MCF 10A (cell line): Measurements from ENCODE around the gene CORIN. TPM values are rescaled to one million over a fixed set of nuclear protein-coding genes. Genes with fewer than 3 reads are reported as not detected.

Source experiments
- BruUV-seq: library from RNA; stranded (reverse); fragments of 400-500 nt; replicated peaks from 2 replicates; lab custom pipeline; 2021; lab: Mats Ljungman, UMichigan
- CTCF ChIA-PET: fragments of 300-600 bp; sonication (Branson Sonifier 250); formaldehyde crosslinking; extraction: SDS; loops from one replicate; lab custom pipeline; 2021; ENCODE audit warnings: antibody characterized with exemption, inconsistent platforms; lab: Yijun Ruan, JAX
- POLR2A ChIA-PET: fragments of 300-600, 350-650 bp; sonication (Branson Sonifier 250); formaldehyde crosslinking; extraction: SDS; loops from one replicate; lab custom pipeline; 2020; ENCODE audit warnings: antibody characterized with exemption, inconsistent platforms; lab: Yijun Ruan, JAX
- DNase-seq: peaks from one replicate; pipeline ENCODE4 v3.0.0-alpha.2; 2018; ENCODE audit not compliant: unreplicated experiment
- H3K27ac Mint-ChIP-seq: one replicate; pipeline ENCODE4 v1.8.0; 2022; ENCODE audit warnings: mild to moderate bottlenecking, low read depth, mixed read lengths; ENCODE audit not compliant: unreplicated experiment
- H3K27me3 Mint-ChIP-seq: one replicate; pipeline ENCODE4 v1.8.0; 2022; ENCODE audit warnings: mixed read lengths; ENCODE audit not compliant: insufficient read depth, unreplicated experiment
- H3K36me3 Mint-ChIP-seq: one replicate; pipeline ENCODE4 v1.8.0; 2022; ENCODE audit warnings: mild to moderate bottlenecking, moderate library complexity, mixed read lengths; ENCODE audit not compliant: insufficient read depth, unreplicated experiment
- H3K4me1 Mint-ChIP-seq: one replicate; pipeline ENCODE4 v1.8.0; 2022; ENCODE audit warnings: mixed read lengths; ENCODE audit not compliant: insufficient read depth, unreplicated experiment
- H3K4me3 Mint-ChIP-seq: one replicate; pipeline ENCODE4 v1.8.0; 2022; ENCODE audit warnings: mild to moderate bottlenecking, moderate library complexity, mixed read lengths; ENCODE audit not compliant: unreplicated experiment
- H3K9me3 Mint-ChIP-seq: one replicate; pipeline ENCODE4 v1.8.0; 2022; ENCODE audit warnings: mixed read lengths; ENCODE audit not compliant: unreplicated experiment
- CTCF ChIP-seq: fragments of 200-600 bp; IDR thresholded peaks from one replicate; pipeline ENCODE4 v1.8.0; 2022; ENCODE audit warnings: antibody characterized with exemption, mild to moderate bottlenecking; ENCODE audit not compliant: unreplicated experiment
- intact Hi-C: fragments of 100-400 bp; cut with micrococcal nuclease; formaldehyde crosslinking; loops from 2 replicates; pipeline ENCODE4 v1.14.1; 2022
- total RNA-seq: library from RNA; stranded (reverse); gene quantifications from 2 replicates; pipeline ENCODE4 v1.2.3, GENCODE V29; 2022

CORIN gene
- total RNA-seq, 1 experiment from 2014 or later, result 1.0 TPM

GRCh38 chr4:47831026-47831679 is 6.7 kb downstream of the CORIN start:
- H3K27ac Mint-ChIP-seq, result no peak overlapping the region
- DNase-seq, result peak; percentile 18

GRCh38 chr4:47830265-47831025 is 7.4 kb downstream of the CORIN start:
- TF ChIP-seq CTCF, result no peak
- peaks cover 15% of the 10 kb centered on the region for H3K9me3 Mint-ChIP-seq
- H3K4me3 Mint-ChIP-seq, result no peak overlapping the region
- ChIA-PET CTCF (interaction anchor here (0.6 to 5.2 kb wide), 7 partner anchors 7 to 161 kb away, joined by 3 to 28 read pairs (median 4); no protein-coding TSS in a partner anchor), POLR2A (interaction anchor here (0.6 to 0.7 kb wide), 4 partner anchors 10 to 158 kb away, joined by 3 to 5 read pairs (median 4); partner anchors contain the start of gene NFXL1)
- H3K36me3 Mint-ChIP-seq, result no peaks in the 10 kb centered on the region
- intact Hi-C loops, result no loop called here
- no peak overlapping the region for H3K27ac Mint-ChIP-seq
- H3K4me1 Mint-ChIP-seq, result peaks cover 13% of the 10 kb centered on the region
- no peaks in the 10 kb centered on the region for H3K27me3 Mint-ChIP-seq
- no peak for DNase-seq
- BruUV-seq, result no TSS peak

More at GRCh38 chr4:47831026-47831679, 6.7 kb downstream of the CORIN start:
- no peaks in the 10 kb centered on the region for H3K36me3 Mint-ChIP-seq
- intact Hi-C loops, result no loop called here
- peaks cover 15% of the 10 kb centered on the region for H3K9me3 Mint-ChIP-seq
- ChIA-PET POLR2A (interaction anchor here (0.6 to 0.7 kb wide), 4 partner anchors 9 to 159 kb away, joined by 3 to 5 read pairs (median 4); partner anchors contain the start of gene NFXL1), CTCF (interaction anchor here (0.6 to 5.2 kb wide), 7 partner anchors 8 to 162 kb away, joined by 3 to 28 read pairs (median 4); no protein-coding TSS in a partner anchor)
- peaks cover 13% of the 10 kb centered on the region for H3K4me1 Mint-ChIP-seq
- BruUV-seq, result no TSS peak
- H3K4me3 Mint-ChIP-seq, result no peak overlapping the region
- no peak for TF ChIP-seq CTCF
- no peaks in the 10 kb centered on the region for H3K27me3 Mint-ChIP-seq

DNA sequence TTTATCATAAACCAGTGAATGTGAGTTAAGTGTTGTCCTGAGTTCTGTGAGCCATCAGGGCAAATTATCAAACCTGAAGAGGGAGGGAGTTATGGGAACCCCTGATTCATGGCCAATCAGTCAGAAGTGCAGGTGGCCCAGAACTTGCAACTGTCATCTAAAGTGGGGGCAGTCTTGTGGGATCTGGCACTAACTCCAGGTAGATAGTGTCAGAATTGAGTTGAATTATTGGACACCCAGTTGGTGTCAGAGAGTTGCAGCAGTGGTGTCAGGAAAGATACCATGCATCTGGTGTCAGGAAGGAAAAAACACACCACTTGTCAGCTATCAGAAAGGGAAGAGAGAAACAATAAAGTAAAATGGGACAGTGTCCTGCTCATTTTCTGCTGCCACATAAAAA is 8.4 kb downstream of the CORIN start:
- Mint-ChIP-seq H3K27me3 (no peaks in the 10 kb centered on the region), H3K4me1 (peaks cover 13% of the 10 kb centered on the region), H3K4me3 (no peak overlapping the region), H3K9me3 (peaks cover 15% of the 10 kb centered on the region), H3K27ac (peak overlapping the region; percentile 59), H3K36me3 (no peaks in the 10 kb centered on the region)
- no TSS peak for BruUV-seq
- no peak for TF ChIP-seq CTCF
- ChIA-PET POLR2A (no interaction called here), CTCF (interaction anchor here (0.6 to 5.2 kb wide), 3 partner anchors 10 to 237 kb away, joined by 4 to 28 read pairs (median 4); no protein-coding TSS in a partner anchor)
- no peak for DNase-seq
- intact Hi-C loops, result no loop called here
